Stimulated activated CD4-positive, alpha-beta T cell treated with anti-CD3 and anti-CD28 coated beads, Interleukin-2, amount 100 ng/mL, for 24 hours (primary cell): ENCODE data around the gene SLC35B4.

Experiments
- DNase-seq, 2 donors: peaks; one replicate each; pipeline ENCODE4 v3.0.0-alpha.2; 2020

Gene SLC35B4

GRCh38 chr7:134289423-134289822 is 27.3 kb downstream of the SLC35B4 start:
- DNase-seq, result no peak

GRCh38 chr7:134287916-134288659 is 28.6 kb downstream of the SLC35B4 start:
- no peak for DNase-seq

DNA sequence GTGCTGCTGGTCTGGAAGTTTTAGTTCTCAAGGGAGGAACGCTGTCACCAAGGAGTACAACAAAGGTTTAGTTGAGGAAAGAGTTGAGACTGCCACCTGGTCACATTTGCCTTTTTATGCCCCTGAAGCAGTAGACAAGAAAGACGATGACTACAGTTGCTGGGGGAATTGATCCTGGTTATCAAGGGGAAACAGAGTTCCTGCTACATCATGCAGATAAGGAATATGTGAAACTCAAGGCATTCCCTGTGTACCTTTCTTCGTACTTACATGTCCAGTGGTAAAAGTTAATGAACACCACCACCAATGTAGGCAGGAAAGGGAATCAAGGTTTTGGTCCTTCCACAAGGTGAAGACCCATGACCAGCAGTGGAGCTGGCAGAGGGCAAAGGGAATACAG is 31.8 kb downstream of the SLC35B4 start:
- DNase-seq, result no peak

- no peak for DNase-seq
Measured at GRCh38 chr7:134284011-134284410, 32.7 kb downstream of the SLC35B4 start.

DNA sequence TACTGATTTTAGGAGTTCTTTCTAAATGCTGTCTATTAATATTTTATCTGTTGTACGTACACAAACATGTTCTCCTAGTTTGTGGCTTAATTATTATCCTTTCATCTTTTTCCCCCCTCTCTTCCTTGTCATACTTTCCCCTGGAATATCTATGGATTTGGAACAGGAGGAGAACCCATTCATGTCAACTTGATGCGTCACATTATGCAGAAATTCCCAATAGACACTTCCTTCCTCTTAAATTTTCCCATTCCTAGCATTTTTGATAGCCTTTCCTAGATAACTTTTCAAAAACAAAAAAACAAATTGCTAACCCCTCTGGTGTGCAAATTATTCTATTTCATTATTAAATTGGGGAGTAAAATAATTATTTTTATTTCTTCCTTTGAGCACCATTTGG is 36.2 kb downstream of the SLC35B4 start:
- DNase-seq, result no peak

DNA sequence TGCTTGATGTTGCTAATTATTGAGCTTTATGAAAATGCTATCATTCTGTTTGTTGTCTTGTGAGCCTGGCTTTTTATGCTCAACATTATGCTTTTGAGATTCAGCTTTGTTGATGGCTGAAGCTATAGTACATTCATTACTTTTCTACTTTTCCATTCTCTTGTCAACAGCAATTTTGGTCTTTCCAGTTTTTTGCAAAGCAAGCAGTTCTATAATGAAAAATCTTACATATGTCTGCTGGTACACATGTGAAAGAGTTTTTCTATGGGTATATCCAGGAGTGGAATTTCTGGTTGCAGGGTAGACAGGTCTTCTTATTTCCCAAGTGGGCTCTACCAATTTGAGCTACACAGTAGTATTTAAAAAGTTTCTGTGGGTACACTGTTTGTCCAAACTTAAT is 36.8 kb downstream of the SLC35B4 start:
- no peak for DNase-seq

GRCh38 chr7:134279336-134279735 is 37.4 kb downstream of the SLC35B4 start:
- no peak for DNase-seq

- no peak for DNase-seq
Measured at GRCh38 chr7:134278502-134279153, 38.1 kb downstream of the SLC35B4 start.

DNA sequence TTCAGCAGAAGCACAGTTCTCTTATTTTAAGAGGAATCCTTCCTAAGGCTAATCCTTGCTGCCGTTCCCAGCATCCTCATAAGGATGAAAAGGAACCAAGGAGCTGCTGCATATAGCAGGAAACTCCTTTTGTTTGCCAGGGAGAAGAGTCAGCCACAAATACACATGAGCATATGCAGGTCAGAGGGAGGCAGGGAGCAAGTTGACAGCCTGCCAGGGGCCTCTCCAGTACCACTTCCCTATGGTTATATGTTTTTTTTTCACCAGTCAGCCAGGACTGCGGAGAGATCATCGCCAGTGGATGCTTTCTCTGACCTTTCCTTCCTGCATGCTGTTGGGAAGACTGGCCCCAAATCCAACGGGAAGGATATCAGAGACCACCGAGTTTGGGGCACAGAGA is 39.8 kb downstream of the SLC35B4 start:
- no peak for DNase-seq

DNA sequence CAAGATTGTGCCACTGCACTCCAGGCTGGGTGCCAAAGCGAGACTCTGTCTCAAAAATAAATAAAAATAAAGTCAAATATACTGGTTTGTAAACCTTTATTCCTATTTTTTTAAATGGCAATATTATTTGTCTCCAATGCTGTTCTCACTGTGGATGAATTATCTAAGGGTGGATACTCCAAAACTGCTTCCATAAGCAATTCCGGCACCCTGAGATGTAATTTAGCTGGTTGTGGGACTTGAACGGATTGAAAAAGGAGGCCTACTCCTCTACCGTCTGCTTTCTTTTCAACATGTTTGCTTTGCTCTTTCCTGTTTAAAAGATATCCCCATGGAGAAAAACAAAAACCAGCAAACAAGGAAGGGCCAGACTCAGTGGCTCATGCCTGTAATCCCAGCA is 54.4 kb downstream of the SLC35B4 start:
- no peak for DNase-seq

DNA sequence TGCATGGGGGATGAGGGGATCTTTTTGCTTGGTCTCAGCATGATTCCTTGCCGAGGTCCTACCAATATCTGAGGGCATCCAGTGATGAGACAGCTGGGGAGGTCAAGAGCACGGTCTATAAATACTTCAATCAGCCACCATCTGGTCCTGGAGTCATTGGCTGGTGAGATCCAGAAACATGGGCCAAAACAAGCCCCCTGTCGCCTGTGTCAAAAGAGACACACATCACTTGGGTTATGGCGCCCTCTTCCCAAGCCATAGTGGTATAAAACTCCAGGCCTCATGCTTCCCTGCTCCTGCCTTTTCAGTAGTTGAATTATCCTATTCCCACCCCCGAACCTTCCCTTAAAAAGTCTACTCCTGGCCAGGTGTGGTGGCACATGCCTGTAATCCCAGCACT is 60.9 kb downstream of the SLC35B4 start:
- no peak for DNase-seq

GRCh38 chr7:134254311-134254710 is 62.4 kb downstream of the SLC35B4 start:
- no peak for DNase-seq

GRCh38 chr7:134248196-134248595 is 68.5 kb downstream of the SLC35B4 start:
- DNase-seq, result no peak

DNA sequence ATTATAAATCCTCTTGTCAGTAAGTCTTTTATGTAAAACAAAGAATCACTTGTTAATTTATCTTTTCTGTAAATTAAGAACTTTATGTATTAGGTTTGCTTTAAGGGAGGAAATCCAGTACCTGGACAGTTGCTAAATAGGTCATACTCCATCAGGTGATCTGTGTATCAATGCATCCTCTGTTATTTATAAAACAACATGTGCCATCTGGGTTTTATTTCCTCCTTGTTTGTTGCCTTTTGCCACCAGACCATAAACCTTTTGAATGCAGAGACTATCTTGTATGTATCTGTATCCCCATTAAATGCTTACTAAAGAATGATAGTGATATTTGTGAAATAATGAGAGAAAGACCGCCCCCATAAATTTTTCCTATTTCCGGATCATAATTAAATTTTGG is 70.0 kb downstream of the SLC35B4 start:
- DNase-seq, result no peak

GRCh38 chr7:134246347-134246746 is 70.4 kb downstream of the SLC35B4 start:
- no peak for DNase-seq

DNA sequence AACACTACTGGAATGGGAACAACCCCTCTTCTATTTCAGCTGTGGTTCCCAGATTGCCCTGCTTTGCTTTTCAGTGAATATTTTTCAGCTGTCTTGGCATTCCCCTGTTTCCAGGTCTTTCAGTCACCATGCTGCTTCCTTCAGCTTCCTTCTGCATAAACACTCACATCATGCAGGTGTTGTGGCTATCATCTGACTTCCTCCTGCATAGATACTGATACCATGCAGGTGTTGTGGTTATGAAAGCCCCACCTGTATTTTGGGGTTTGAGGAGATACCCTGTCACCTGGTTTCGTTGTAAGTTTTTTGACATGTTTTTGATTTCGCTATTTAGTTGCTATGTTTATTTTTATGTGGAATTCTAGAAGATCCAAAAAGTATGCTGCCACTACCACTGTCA is 71.5 kb downstream of the SLC35B4 start:
- no peak for DNase-seq
